Sigmoid colon (tissue), 7 donors: ENCODE measurements around the gene SLC22A5. TPM values are rescaled to one million over a fixed set of nuclear protein-coding genes. Genes with fewer than 3 reads are reported as not detected.

Source experiments
- DNase-seq: peaks from one replicate; pipeline ENCODE4 v3.0.0-alpha.2; 2019
- H3K27ac ChIP-seq, 4 donors: fragments of 200-600 bp; sonication (generic); one replicate each; pipeline ENCODE4 v1.5.1; 2016 to 2019; ENCODE audit warnings: mild to moderate bottlenecking in 1 of 4
- H3K27me3 ChIP-seq, 3 donors: fragments of 200-600 bp; sonication (generic); one replicate each; pipeline ENCODE4 v1.5.1; 2019; ENCODE audit warnings: mild to moderate bottlenecking in 1 of 3
- H3K36me3 ChIP-seq, 4 donors: fragments of 200-600 bp; sonication (generic); one replicate each; pipeline ENCODE4 v1.5.1; 2016 to 2019
- H3K4me1 ChIP-seq, 4 donors: fragments of 200-600 bp; sonication (generic); one replicate each; pipeline ENCODE4 v1.5.1; 2017 to 2019
- H3K4me3 ChIP-seq, 4 donors: fragments of 200-600 bp; sonication (generic); one replicate each; pipeline ENCODE4 v1.5.1; 2017 to 2019; ENCODE audit warnings: mild to moderate bottlenecking in 2 of 4, moderate library complexity in 1 of 4
- H3K9me3 ChIP-seq, 4 donors: fragments of 200-600 bp in 3 of 4; sonication (generic) in 3 of 4; one replicate each; pipeline versions ENCODE4 v1.5.1 to v1.6.1; 2013 to 2019
- CTCF ChIP-seq, 4 experiments: fragments of 450-650 bp in 3 of 4; fragments of 200-600 bp in 1 of 4; IDR thresholded peaks; one replicate each; pipeline ENCODE4 v1.5.1; 2016 to 2019; ENCODE audit warnings: antibody characterized with exemption in 4 of 4, mild to moderate bottlenecking in 3 of 4, moderate library complexity in 2 of 4
- EP300 ChIP-seq, 4 donors: sonication (generic); formaldehyde crosslinking; IDR thresholded peaks; one replicate each; pipeline ENCODE4 v1.6.1; 2017; ENCODE audit warnings: antibody characterized with exemption in 4 of 4
- POLR2A ChIP-seq, 2 donors: fragments of 450-650 bp; IDR thresholded peaks; one replicate each; pipeline ENCODE4 v1.6.1; 2016; ENCODE audit warnings: antibody characterized with exemption in 2 of 2, mild to moderate bottlenecking in 2 of 2, moderate library complexity in 2 of 2
- POLR2AphosphoS5 ChIP-seq, 4 donors: sonication (generic); formaldehyde crosslinking; IDR thresholded peaks; one replicate each; pipeline ENCODE4 v1.6.1; 2017; ENCODE audit warnings: antibody characterized with exemption in 4 of 4
- WGBS, 2 donors: extraction: QIAGEN DNeasy Blood & Tissue Kit; methylation state at CpG; one replicate each; pipeline ENCODE4 v1.1.7; 2013; 5-methylcytosine and 5-hydroxymethylcytosine counted together
- intact Hi-C: fragments of 100-400 bp; cut with DNase I; formaldehyde crosslinking; loops from one replicate; pipeline ENCODE4 v1.15.1; 2023
- polyA plus RNA-seq, 3 donors: library from polyadenylated mRNA; stranded (reverse); fragments of 200-250 nt; gene quantifications; one replicate each; pipeline ENCODE4 v1.2.3, GENCODE V29; 2013
- total RNA-seq, 4 donors: library from RNA; depleted of rRNA; stranded (reverse); fragments of >200 nt; gene quantifications; one replicate each; pipeline ENCODE4 v1.1.0, GENCODE V29; 2016
- donor health status: healthy with polysubstance abuse.
- donor health status: Bipolar disorder and iron deficiency.
- donor health status: healthy.

SLC22A5 gene
- total and polyA plus RNA-seq, 7 donors: 3.6 to 11.9 (median 7.2) TPM

GRCh38 chr5:132364319-132364718 lies 5.2 kb upstream of the SLC22A5 start:
- H3K27ac ChIP-seq: peak overlapping the region in 3 of 4 donors; percentile 57 to 77 (median 72)
- DNase-seq: no peak
- no peak for TF ChIP-seq CTCF (IDR thresholded peaks at IDR 0.05)
- TF ChIP-seq EP300 (IDR thresholded peaks at IDR 0.05): no peak
- TF ChIP-seq POLR2A (IDR thresholded peaks at IDR 0.05): no peak
- TF ChIP-seq POLR2AphosphoS5 (IDR thresholded peaks at IDR 0.05): peak in 3 of 4 donors; percentile 40 to 70 (median 58)
- WGBS, 2 donors: 79 to 81% methylated on average over 1 of the region's 1 CpG
- no peaks in the 10 kb centered on the region for H3K27me3 ChIP-seq
- peaks cover 0 to 31% (median 16%) of the 10 kb centered on the region in 4 donors for H3K4me1 ChIP-seq
- peaks cover 0 to 4% (median 0%) of the 10 kb centered on the region in 4 donors for H3K36me3 ChIP-seq
- H3K4me3 ChIP-seq: no peak overlapping the region
- no peaks in the 10 kb centered on the region for H3K9me3 ChIP-seq
- intact Hi-C loops: loop anchor here (5.0 kb wide), 1 partner anchor 92 kb away; no protein-coding TSS in a partner anchor

- Histone ChIP-seq H3K4me3 (no peak overlapping the region), H3K36me3 (no peaks in the 10 kb centered on the region), H3K4me1 (peaks cover 0 to 34% (median 17%) of the 10 kb centered on the region in 4 donors), H3K27me3 (no peaks in the 10 kb centered on the region), H3K9me3 (no peaks in the 10 kb centered on the region), H3K27ac (peak overlapping the region in 1 of 4 donors; percentile 77)
- no peak for TF ChIP-seq POLR2A (IDR thresholded peaks at IDR 0.05)
- DNase-seq: no peak
- intact Hi-C loops: loop anchor here (5.0 kb wide), 2 partner anchors 128 to 173 kb away; no protein-coding TSS in a partner anchor
- 86 to 95% methylated on average over 6 of the region's 6 CpGs for WGBS, 2 donors
Measured at GRCh38 chr5:132365213-132365612, 4.3 kb upstream of the SLC22A5 start.

GRCh38 chr5:132368186-132368585 lies 1.3 kb upstream of the SLC22A5 start:
- TF ChIP-seq CTCF (IDR thresholded peaks at IDR 0.05) (no peak), EP300 (IDR thresholded peaks at IDR 0.05) (no peak), POLR2A (IDR thresholded peaks at IDR 0.05) (no peak), POLR2AphosphoS5 (IDR thresholded peaks at IDR 0.05) (no peak)
- Histone ChIP-seq H3K27ac (no peak overlapping the region), H3K9me3 (no peaks in the 10 kb centered on the region), H3K36me3 (no peaks in the 10 kb centered on the region), H3K4me1 (peaks cover 0 to 54% (median 35%) of the 10 kb centered on the region in 4 donors), H3K4me3 (no peak overlapping the region), H3K27me3 (no peaks in the 10 kb centered on the region)
- no peak for DNase-seq
- intact Hi-C loops: loop anchor here (5.0 kb wide), 2 partner anchors 131 to 176 kb away; no protein-coding TSS in a partner anchor
- 61 to 84% methylated on average over 4 of the region's 4 CpGs for WGBS, 2 donors

GRCh38 chr5:132369007-132369473 lies 470 bp upstream of the SLC22A5 start:
- WGBS, 2 donors: 4 to 13% methylated on average over 9 of the region's 9 CpGs
- H3K4me1 ChIP-seq: peaks cover 0 to 47% (median 27%) of the 10 kb centered on the region in 4 donors

More at GRCh38 chr5:132369007-132369473, 470 bp upstream of the SLC22A5 start:
- Histone ChIP-seq H3K27ac (peak overlapping the region; percentile 83 to 89 (median 87)), H3K36me3 (no peaks in the 10 kb centered on the region), H3K27me3 (no peaks in the 10 kb centered on the region), H3K9me3 (no peaks in the 10 kb centered on the region), H3K4me3 (peak overlapping the region; percentile 60 to 80 (median 76))
- no peak for DNase-seq
- intact Hi-C loops: loop anchor here (1.0 to 5.0 kb wide), 3 partner anchors 75 to 177 kb away; partner anchors contain the start of gene SLC22A4
- no peak for TF ChIP-seq EP300 (IDR thresholded peaks at IDR 0.05)
- no peak for TF ChIP-seq POLR2AphosphoS5 (IDR thresholded peaks at IDR 0.05)
- TF ChIP-seq CTCF (IDR thresholded peaks at IDR 0.05): no peak
- no peak for TF ChIP-seq POLR2A (IDR thresholded peaks at IDR 0.05)
